D721Med (cell line): ENCODE measurements around the gene PSEN2.
A peak's percentile ranks its signal among the peaks of the same experiment; 100 is the strongest.

ENCODE experiments used
- DNase-seq: peaks from one replicate; pipeline ENCODE4 v3.0.0; 2011; ENCODE audit warnings: low spot score; ENCODE audit not compliant: insufficient read length
- FAIRE-seq: peaks from 2 replicates; lab custom pipeline; 2011; peaks lifted over from hg19 to GRCh38; lab: Jason Lieb, UNC
- CTCF ChIP-seq: IDR thresholded peaks from 2 replicates; pipeline ENCODE4 v1.5.1; 2012; ENCODE audit warnings: mild to moderate bottlenecking, control low read depth; ENCODE audit not compliant: insufficient read depth; ENCODE audit errors: missing control alignments

PSEN2 gene

GRCh38 chr1:226888021-226888420 lies 17.6 kb downstream of the PSEN2 start:
- FAIRE-seq (no peak), DNase-seq (no peak)
- no peak for TF ChIP-seq CTCF

DNA sequence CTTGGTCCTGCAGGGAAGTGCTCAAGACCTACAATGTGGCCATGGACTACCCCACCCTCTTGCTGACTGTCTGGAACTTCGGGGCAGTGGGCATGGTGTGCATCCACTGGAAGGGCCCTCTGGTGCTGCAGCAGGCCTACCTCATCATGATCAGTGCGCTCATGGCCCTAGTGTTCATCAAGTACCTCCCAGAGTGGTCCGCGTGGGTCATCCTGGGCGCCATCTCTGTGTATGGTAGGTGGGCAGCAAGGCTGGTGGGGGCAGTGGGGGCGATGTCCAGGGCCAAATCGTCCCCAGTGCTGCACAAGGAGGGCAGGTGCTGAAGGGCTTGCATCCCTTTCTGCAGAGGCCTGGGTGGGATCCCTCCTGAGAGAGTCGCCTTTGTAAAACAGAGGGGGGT lies 18.4 kb downstream of the PSEN2 start:
- DNase-seq: no peak
- no peak for TF ChIP-seq CTCF
- no peak for FAIRE-seq

DNA sequence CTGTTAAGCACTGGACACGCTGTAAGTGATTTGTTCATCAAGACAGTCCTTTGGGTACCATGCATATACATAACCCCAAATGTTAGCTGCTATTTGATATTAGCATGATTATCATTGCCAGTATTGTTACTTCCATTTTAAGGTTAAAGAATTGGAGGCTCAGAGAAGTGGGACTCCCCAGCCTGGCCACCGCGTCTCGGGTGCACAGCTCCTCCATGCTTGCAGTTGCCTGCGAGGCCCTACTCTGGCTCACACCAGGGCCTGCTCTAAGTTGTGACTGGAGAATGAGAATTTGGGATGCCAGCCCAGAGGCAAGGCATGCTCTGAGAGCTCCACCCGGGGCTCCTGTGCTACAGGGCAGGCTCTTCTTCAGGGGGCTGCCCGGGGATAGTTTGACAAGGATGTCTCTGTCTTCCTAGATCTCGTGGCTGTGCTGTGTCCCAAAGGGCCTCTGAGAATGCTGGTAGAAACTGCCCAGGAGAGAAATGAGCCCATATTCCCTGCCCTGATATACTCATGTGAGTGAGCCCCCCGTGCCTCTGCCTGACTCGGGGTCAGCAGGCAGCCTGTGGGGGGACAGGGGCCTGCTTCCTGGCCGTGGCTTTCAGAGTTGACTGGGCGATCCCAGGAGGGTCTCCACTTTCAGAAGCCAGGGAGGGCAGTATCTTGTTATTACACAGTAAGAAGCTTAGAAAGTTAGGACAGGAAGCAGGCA lies 19.4 kb downstream of the PSEN2 start:
- no peak for DNase-seq
- FAIRE-seq: no peak
- TF ChIP-seq CTCF: no peak

DNA sequence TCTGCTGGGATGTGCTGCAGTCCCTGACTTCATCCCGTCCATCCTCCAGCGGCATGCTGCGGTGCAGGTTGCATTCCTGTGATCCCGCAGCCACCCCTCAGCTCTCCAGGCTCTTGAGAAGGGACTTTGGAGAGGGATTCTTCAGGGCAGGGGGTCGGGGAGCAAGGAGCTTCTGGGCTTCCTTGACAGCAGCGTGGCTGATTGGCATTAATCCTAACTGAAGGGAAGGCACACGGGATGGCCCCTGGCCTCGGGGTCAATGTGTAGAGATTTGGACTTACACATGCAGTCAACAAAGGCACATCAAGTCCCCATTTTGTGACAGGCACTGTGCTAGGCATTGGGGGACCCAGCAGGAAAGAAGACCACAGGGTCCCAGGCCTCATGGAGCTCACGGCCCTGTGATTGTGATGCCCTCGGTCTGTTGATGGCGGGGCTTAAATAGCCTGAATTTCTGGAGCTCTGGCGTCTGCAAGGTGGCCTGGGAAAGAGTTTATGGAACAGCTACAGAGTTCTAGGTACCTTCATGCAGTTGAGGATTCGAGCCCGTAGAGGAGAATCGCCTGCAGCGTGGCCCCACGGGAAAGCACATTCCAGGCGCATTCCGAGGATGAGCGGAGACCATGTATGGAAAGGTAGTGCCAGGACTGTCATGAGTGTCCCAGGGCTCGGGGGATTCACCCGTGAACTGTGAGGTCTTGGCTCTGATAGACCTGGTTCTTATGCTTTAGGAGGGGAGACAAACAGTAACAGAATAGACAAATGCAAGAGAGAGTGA lies 20.1 kb downstream of the PSEN2 start:
- FAIRE-seq (no peak), DNase-seq (no peak)
- TF ChIP-seq CTCF: no peak

DNA sequence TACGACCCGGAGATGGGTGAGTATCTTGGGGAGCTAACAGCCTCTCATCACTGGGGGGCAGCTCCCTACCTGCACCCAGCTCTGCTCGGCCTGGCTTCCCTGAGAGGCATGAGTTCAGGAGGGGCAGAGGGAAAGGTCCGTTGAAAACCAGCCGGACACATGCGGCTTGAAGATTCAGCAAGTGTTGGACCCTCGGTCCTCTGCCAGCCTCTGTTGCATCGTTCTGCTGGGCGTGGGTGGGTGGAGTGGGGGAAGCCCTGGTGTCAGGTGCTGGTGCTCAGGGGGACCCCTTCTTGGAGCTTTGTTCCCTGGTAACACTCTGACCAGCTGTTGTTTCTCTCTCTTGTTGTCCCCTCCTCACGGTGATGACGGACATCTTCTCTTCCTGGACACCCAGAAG lies 20.9 kb downstream of the PSEN2 start:
- DNase-seq (no peak), FAIRE-seq (no peak)
- no peak for TF ChIP-seq CTCF

DNA sequence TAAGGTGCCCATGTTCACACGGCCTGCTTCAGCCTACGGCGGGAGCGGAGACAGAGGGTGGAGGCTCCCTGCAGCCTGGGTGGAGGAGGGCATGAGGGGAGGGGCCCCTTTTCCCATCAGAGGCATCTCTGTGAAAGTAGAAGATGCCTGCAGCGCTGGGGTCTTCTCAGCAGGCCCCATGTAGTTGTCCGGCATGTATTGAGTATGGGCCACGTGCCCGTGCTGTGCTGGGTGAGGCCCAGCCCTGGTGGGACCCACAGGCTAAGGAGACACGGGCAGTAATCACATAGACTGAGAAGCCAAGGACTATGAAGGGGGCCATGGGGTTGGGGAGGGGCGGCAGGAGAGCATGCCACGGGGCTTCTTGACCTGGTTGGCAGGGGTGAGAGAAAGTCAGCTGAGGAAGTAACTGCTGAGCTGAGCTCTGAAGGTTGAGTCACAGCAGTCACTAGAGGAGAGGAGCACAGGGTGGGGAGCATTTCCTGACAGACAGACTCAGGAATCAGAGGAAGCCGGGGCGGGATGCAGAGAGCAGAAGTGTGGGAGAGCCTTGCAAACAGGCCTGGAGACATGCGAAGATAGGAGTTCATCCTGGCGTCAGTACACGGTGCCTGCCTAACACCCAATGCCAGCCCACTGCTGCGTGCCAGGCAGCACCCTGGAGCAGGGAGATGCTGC lies 21.6 kb downstream of the PSEN2 start:
- TF ChIP-seq CTCF: no peak
- FAIRE-seq (no peak), DNase-seq (no peak)

GRCh38 chr1:226892524-226892875 lies 22.1 kb downstream of the PSEN2 start:
- TF ChIP-seq CTCF: peak; percentile 1
- no peak for FAIRE-seq
- DNase-seq: no peak
